Stimulated activated CD8-positive, alpha-beta memory T cell treated with anti-CD3 and anti-CD28 coated beads, Interleukin-15, amount 100 ng/mL, for 4 hours (primary cell): Measurements from ENCODE around the gene ENOX1.

Experiments used
- DNase-seq, 2 donors: peaks; one replicate each; pipeline ENCODE4 v3.0.0-alpha.2; 2020; ENCODE audit warnings: low read depth in 2 of 2

ENOX1 gene

GRCh38 chr13:43669964-43670363 is 116.8 kb downstream of the ENOX1 start:
- DNase-seq, result no peak

- DNase-seq, result no peak
Measured at GRCh38 chr13:43669101-43669500, 117.7 kb downstream of the ENOX1 start.

GRCh38 chr13:43666403-43666802 is 120.4 kb downstream of the ENOX1 start:
- no peak for DNase-seq

- no peak for DNase-seq
Measured at GRCh38 chr13:43665388-43665787, 121.4 kb downstream of the ENOX1 start.

GRCh38 chr13:43664700-43665191 is 122.0 kb downstream of the ENOX1 start:
- no peak for DNase-seq

GRCh38 chr13:43663474-43664090 is 123.2 kb downstream of the ENOX1 start:
- no peak for DNase-seq

- no peak for DNase-seq
Measured at GRCh38 chr13:43662976-43663375, 123.8 kb downstream of the ENOX1 start.

GRCh38 chr13:43661161-43661830 is 125.5 kb downstream of the ENOX1 start:
- DNase-seq, result no peak

- no peak for DNase-seq
Measured at GRCh38 chr13:43657485-43657884, 129.3 kb downstream of the ENOX1 start.

- no peak for DNase-seq
Measured at GRCh38 chr13:43653980-43654379, 132.8 kb downstream of the ENOX1 start.

- DNase-seq, result no peak
Measured at GRCh38 chr13:43653395-43653794, 133.4 kb downstream of the ENOX1 start.

GRCh38 chr13:43652760-43653159 is 134.0 kb downstream of the ENOX1 start:
- no peak for DNase-seq

- DNase-seq, result no peak
Measured at GRCh38 chr13:43650882-43651281, 135.9 kb downstream of the ENOX1 start.

- DNase-seq, result no peak
Measured at GRCh38 chr13:43648733-43649132, 138.0 kb downstream of the ENOX1 start.

- DNase-seq, result no peak
Measured at GRCh38 chr13:43647471-43647870, 139.3 kb downstream of the ENOX1 start.

GRCh38 chr13:43640476-43640875 is 146.3 kb downstream of the ENOX1 start:
- DNase-seq, result no peak

GRCh38 chr13:43631106-43631505 is 155.7 kb downstream of the ENOX1 start:
- no peak for DNase-seq

GRCh38 chr13:43629691-43630480 is 156.9 kb downstream of the ENOX1 start:
- no peak for DNase-seq

- DNase-seq, result no peak
Measured at GRCh38 chr13:43626994-43627393, 159.8 kb downstream of the ENOX1 start.

GRCh38 chr13:43614063-43614462 is 172.7 kb downstream of the ENOX1 start:
- no peak for DNase-seq

- DNase-seq, result no peak
Measured at GRCh38 chr13:43611281-43612273, 175.2 kb downstream of the ENOX1 start.
